SU-DHL-6 (cell line): ENCODE data around the gene TMEM81.

Source experiments
- EZH2phosphoT487 ChIP-seq: fragments of 200-600 bp; sonication (generic), shearing (Covaris generic); conservative IDR thresholded peaks from 2 replicates; pipeline ENCODE4 v1.6.1; 2018; ENCODE audit warnings: mild to moderate bottlenecking, antibody characterized with exemption, low read length, moderate library complexity, mixed read lengths
- TF ChIP-seq, protein P1 (sequence below): fragments of 200-600 bp; sonication (generic); IDR thresholded peaks from one replicate; pipeline ENCODE4 v1.5.1; 2017; ENCODE audit warnings: antibody characterized with exemption, mild to moderate bottlenecking, low read length, moderate library complexity; ENCODE audit not compliant: insufficient read depth, poor library complexity, severe bottlenecking

DNA sequence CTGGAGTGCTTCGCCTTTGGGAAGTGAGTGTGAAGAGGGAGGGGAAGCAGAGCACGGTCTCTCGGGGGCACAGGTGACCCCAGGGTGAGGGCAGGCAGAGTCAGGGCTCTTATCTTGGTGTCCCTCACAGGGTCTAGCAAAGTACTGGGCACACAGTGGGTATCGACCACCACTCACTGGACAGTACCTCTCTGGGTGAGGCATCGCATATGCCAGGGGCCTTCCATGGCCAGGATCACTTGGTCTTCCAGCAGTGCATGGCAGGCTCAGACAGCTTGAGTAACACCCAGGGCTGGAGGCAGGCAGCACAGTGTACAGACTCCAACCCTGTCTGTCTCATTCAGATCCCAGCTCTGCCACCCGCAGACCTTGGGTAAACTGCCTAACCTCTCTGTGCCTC lies 24.6 kb downstream of the TMEM81 start:
- TF ChIP-seq, protein P1, sequence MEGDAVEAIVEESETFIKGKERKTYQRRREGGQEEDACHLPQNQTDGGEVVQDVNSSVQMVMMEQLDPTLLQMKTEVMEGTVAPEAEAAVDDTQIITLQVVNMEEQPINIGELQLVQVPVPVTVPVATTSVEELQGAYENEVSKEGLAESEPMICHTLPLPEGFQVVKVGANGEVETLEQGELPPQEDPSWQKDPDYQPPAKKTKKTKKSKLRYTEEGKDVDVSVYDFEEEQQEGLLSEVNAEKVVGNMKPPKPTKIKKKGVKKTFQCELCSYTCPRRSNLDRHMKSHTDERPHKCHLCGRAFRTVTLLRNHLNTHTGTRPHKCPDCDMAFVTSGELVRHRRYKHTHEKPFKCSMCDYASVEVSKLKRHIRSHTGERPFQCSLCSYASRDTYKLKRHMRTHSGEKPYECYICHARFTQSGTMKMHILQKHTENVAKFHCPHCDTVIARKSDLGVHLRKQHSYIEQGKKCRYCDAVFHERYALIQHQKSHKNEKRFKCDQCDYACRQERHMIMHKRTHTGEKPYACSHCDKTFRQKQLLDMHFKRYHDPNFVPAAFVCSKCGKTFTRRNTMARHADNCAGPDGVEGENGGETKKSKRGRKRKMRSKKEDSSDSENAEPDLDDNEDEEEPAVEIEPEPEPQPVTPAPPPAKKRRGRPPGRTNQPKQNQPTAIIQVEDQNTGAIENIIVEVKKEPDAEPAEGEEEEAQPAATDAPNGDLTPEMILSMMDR: no peak
- no peak for TF ChIP-seq EZH2phosphoT487
